PFSK-1 (cell line): ENCODE measurements around the gene ESRRG.

ENCODE experiments used
- POLR2AphosphoS5 ChIP-seq: IDR thresholded peaks from 2 replicates; pipeline ENCODE4 v1.6.1; 2012; ENCODE audit warnings: low read depth, mild to moderate bottlenecking, control low read depth, low read length, moderate library complexity
- SIN3A ChIP-seq: IDR thresholded peaks from 2 replicates; pipeline ENCODE4 v1.6.1; 2012; ENCODE audit warnings: mild to moderate bottlenecking, low read length, moderate library complexity, borderline replicate concordance; ENCODE audit not compliant: insufficient read depth
- TF ChIP-seq, protein P1 (sequence below), 2 experiments: IDR thresholded peaks; 2 replicates each; pipeline versions ENCODE4 v1.6.1 to v1.8.0; 2011 to 2012; ENCODE audit warnings: low read depth in 2 of 2, low read length in 2 of 2, control low read depth in 1 of 2, inconsistent platforms in 1 of 2, mild to moderate bottlenecking in 1 of 2, moderate library complexity in 1 of 2; ENCODE audit not compliant: insufficient read depth in 1 of 2

DNA sequence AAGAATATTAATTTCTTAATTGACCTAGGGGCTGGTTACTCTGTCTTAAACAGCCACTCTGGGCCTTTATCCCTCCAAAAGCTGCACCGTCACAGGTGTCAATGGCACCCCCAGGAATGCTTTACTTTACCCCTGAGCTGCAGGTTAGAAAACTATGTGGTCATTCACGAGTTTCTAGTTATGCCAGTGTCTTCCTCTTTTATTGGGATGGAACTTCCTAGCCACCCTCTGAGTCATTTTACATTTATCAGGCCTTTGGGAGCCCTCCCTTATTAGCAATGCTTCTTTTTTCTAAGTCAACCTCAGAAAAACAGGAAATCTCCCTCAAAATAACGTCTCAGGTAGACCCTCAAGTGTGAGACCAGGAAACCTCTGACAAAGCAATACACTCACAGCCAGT is 240.6 kb downstream of the ESRRG start:
- TF ChIP-seq POLR2AphosphoS5, result no peak
- TF ChIP-seq, protein P1, sequence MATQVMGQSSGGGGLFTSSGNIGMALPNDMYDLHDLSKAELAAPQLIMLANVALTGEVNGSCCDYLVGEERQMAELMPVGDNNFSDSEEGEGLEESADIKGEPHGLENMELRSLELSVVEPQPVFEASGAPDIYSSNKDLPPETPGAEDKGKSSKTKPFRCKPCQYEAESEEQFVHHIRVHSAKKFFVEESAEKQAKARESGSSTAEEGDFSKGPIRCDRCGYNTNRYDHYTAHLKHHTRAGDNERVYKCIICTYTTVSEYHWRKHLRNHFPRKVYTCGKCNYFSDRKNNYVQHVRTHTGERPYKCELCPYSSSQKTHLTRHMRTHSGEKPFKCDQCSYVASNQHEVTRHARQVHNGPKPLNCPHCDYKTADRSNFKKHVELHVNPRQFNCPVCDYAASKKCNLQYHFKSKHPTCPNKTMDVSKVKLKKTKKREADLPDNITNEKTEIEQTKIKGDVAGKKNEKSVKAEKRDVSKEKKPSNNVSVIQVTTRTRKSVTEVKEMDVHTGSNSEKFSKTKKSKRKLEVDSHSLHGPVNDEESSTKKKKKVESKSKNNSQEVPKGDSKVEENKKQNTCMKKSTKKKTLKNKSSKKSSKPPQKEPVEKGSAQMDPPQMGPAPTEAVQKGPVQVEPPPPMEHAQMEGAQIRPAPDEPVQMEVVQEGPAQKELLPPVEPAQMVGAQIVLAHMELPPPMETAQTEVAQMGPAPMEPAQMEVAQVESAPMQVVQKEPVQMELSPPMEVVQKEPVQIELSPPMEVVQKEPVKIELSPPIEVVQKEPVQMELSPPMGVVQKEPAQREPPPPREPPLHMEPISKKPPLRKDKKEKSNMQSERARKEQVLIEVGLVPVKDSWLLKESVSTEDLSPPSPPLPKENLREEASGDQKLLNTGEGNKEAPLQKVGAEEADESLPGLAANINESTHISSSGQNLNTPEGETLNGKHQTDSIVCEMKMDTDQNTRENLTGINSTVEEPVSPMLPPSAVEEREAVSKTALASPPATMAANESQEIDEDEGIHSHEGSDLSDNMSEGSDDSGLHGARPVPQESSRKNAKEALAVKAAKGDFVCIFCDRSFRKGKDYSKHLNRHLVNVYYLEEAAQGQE (IDR thresholded peaks at IDR 0.05; ENCODE audit: insufficient read depth in 1 of 2, low read depth in 2 of 2, low read length in 2 of 2), result no peak
- TF ChIP-seq SIN3A, result no peak
